ENCODE measurements around the gene DRD4. TPM values are rescaled to one million over a fixed set of nuclear protein-coding genes. Genes with fewer than 3 reads are reported as not detected.

DRD4 gene
- total RNA-seq, 4 donors from 2014 or later, result 0.88 to 0.89 TPM; not detected in 2

DNA sequence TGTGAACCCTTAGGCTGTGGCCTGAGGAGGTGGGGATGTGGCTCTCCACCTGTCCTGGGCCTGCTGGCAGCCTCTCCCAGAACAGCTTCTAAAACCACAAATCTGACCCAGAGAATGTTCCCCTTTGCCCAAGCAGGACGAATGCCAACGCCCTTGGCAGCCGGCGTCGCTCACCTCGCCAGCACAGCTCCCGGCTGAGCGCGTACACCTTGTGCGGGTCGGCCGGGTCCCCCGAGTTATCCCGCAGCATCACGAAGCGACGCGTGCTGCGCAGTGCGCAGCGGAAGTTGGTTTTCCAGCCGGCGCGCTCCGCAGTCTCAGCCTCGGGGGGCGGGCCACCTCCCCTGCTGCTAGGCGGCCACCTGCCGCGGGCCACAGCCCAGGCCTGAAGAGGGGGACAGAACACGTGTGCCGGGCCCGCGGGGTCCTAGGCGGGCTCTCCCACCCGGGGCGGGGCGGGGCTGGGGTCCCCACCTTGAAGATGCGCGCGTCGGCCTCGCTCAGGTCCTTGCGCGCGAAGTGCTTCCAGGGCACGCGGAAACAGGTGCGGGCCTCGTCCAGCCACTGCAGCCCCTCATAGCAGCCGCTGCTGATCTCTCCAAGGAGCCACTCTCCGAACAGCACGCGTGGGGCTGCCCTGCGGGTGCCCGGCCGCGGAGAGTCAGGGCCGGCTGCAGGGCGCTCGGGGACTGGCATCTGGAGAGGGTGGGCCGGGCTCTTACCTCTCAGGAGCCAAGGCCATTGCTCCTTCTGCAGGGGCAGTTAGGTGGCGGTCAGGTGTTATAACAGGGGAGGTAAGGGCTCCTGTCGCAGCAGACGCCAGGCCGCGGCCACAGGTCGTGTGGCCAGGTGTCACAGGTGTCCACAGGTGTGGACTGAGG lies 22.2 kb upstream of the DRD4 start:
- peak overlapping the region; percentile 73 to 94 (median 78) for H3K27ac ChIP-seq
- no peaks in the 10 kb centered on the region for H3K27me3 ChIP-seq
- 53 to 60% methylated on average over 1 to 50 of the region's 68 CpGs for WGBS, 2 donors
- peaks cover 22 to 27% of the 10 kb centered on the region in 2 donors for H3K4me1 ChIP-seq
- TF ChIP-seq, protein P1, sequence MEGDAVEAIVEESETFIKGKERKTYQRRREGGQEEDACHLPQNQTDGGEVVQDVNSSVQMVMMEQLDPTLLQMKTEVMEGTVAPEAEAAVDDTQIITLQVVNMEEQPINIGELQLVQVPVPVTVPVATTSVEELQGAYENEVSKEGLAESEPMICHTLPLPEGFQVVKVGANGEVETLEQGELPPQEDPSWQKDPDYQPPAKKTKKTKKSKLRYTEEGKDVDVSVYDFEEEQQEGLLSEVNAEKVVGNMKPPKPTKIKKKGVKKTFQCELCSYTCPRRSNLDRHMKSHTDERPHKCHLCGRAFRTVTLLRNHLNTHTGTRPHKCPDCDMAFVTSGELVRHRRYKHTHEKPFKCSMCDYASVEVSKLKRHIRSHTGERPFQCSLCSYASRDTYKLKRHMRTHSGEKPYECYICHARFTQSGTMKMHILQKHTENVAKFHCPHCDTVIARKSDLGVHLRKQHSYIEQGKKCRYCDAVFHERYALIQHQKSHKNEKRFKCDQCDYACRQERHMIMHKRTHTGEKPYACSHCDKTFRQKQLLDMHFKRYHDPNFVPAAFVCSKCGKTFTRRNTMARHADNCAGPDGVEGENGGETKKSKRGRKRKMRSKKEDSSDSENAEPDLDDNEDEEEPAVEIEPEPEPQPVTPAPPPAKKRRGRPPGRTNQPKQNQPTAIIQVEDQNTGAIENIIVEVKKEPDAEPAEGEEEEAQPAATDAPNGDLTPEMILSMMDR (IDR thresholded peaks at IDR 0.05), result no peak
- no peak for TF ChIP-seq POLR2A (IDR thresholded peaks at IDR 0.05)
- no peaks in the 10 kb centered on the region for H3K9me3 ChIP-seq
- intact Hi-C loops (cut with DNase I), result loop anchor here (5.0 kb wide), 1 partner anchor 53 kb away; the partner anchor contains the start of genes LMNTD2 and RASSF7
- peaks cover 32 to 36% of the 10 kb centered on the region in 2 donors for H3K36me3 ChIP-seq
- peak; percentile 85 for DNase-seq
- peak overlapping the region; percentile 39 to 74 (median 58) for H3K4me3 ChIP-seq (replicated peaks in 1 of 3)

DNA sequence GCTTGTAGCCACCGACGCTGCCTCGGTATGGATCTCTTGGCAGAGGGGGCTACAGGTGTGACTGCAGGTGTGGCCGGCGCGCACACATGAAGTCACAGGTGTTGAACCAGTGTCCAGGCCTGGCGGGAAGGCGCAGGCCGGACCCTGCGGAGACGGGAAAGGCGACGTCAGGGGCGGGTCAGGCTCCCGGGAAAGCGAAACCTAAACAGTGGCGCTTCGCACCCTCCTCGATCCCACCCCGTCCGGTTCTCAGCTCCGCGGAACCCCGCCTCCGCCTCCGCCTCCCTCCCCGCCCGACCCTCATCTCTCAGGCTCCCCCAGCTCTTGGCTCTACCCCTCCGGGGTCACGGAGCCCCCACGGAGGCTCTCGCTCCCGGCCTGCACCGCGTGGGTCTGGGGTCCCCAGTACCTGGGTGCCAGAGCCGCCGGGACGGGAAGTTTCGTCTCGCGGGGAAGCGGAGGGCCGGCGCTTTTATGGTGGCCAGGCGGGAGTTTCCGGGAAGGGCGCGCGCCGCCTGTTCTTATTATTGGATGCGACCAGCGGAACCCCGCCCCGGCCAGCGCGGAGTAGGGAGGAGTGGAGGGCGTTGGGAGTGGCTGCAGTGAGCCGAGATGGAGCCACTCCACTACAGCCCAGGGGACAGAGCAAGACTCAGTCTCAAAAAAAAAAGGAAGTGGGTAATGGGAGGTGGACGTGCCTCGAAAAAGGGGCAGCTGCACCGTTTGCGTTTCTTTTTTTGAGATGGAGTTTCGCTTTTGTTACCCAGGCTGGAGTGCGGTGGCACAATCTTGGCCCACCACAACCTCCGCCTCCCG lies 21.4 kb upstream of the DRD4 start, which contains the start of gene IRF7:
Gene IRF7, minus strand, starts transcription at position 447 of the 816 bp plus-strand sequence. CDS start 586 bp downstream, outside the sequence.
- intact Hi-C loops (cut with DNase I), result no loop called here
- Histone ChIP-seq H3K4me3 (replicated peaks in 1 of 3) (peak within 1 kb of the TSS; percentile 39 to 74 (median 58)), H3K36me3 (peaks cover 23 to 27% of the 10 kb centered on the region in 2 donors), H3K27me3 (no peaks in the 10 kb centered on the region), H3K4me1 (peaks cover 22 to 27% of the 10 kb centered on the region in 2 donors), H3K27ac (peak within 1 kb of the TSS; percentile 73 to 94 (median 78)), H3K9me3 (no peaks in the 10 kb centered on the region)
- 8% methylated on average over 36 to 37 of the region's 66 CpGs for WGBS, 2 donors
- TF ChIP-seq, protein P1 (IDR thresholded peaks at IDR 0.05), result no peak
- peak in 1 of 2 donors; percentile 87 for TF ChIP-seq POLR2A (IDR thresholded peaks at IDR 0.05)
- DNase-seq, result peak; percentile 98

DNA sequence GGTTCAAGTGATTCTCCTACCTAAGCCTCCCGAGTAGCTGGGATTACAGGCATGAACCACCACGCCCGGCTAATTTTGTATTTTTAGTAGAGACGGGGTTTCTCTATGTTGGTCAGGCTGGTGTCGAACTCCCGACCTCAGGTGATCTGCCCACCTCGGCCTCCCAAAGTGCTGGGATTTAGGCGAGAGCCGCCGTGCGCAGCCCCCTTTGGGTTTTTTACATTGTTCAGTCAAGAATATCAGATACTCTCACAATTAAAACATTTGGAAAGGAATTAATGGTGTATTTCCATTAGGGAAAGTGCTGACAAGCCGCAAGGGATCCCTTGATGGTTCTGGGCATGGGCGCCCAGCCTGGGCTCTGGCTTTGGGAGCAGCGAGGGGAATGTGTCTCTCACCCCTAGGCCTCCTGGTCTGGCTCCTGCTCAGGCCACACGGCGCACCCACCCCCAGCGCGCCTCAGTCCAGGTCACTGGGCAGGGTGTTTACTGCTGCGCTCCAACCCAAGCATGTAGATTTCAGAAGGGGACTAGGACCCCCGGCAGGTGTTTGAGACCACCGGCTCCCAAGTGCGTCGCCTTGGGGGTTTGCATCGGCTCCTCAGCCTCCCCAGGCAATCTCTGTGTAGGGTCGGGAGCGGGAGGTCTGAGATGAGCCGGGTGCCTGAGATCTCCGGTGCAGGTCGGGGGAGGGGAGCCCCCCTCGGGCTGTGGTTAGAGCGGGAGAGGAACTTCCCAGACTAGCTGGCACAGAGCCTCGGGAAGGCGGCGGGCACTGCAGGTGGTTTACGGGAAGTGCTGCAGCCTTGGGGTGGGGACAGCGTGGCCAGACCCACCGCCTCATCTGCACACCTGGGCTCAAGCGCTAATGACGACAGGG lies 20.5 kb upstream of the DRD4 start:
- H3K4me3 ChIP-seq (replicated peaks in 1 of 3), result peak overlapping the region in 1 of 3 donors; percentile 74
- 82 to 87% methylated on average over 35 to 36 of the region's 39 CpGs for WGBS, 2 donors
- no peaks in the 10 kb centered on the region for H3K27me3 ChIP-seq
- no peak for DNase-seq
- H3K36me3 ChIP-seq, result peaks cover 15 to 19% of the 10 kb centered on the region in 2 donors
- TF ChIP-seq POLR2A (IDR thresholded peaks at IDR 0.05), result no peak
- TF ChIP-seq, protein P1 (IDR thresholded peaks at IDR 0.05), result no peak
- intact Hi-C loops (cut with DNase I), result no loop called here
- H3K27ac ChIP-seq, result peak overlapping the region in 1 of 3 donors; percentile 94
- no peaks in the 10 kb centered on the region for H3K9me3 ChIP-seq
- H3K4me1 ChIP-seq, result peaks cover 22 to 27% of the 10 kb centered on the region in 2 donors

DNA sequence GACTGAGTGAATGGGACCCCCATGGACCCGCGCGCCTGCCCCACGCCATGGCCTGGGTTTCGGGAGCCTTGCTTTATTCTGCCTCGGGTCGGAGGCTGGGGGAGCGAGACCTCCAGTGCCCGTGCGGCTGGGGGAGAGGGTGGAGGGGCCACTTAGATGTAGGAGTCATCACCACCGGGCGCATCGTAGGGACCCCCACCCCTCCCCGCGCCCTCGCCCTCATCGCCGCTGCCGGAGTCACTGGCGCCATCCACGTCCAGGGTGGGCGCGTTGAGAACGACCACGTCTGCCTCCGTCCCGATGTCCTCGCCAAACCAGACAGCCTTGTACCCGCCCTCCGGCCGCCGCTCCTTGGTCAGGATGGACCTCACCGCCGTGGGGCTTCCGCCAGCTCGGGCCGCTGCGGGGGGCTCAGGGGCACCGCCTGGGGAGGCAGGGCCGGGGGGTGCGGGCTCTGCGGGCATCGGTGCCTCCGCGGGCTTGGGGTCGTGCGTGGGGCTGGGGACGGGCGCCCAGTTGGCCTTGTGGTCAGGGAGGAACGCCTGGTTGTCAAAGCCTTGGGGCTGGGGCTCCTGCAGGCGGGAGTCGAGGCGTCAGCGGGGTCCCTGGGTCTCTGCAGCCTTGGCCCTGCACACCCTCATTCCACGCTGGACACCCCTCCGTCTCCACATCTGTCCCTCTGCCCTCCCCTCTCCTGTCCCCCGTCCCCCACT lies 19.7 kb upstream of the DRD4 start:
- DNase-seq, result no peak
- Histone ChIP-seq H3K27me3 (no peaks in the 10 kb centered on the region), H3K4me1 (peaks cover 22 to 27% of the 10 kb centered on the region in 2 donors), H3K27ac (no peak overlapping the region), H3K36me3 (peaks cover 10 to 11% of the 10 kb centered on the region in 2 donors), H3K4me3 (replicated peaks in 1 of 3) (no peak overlapping the region), H3K9me3 (no peaks in the 10 kb centered on the region)
- intact Hi-C loops (cut with DNase I), result no loop called here
- WGBS, 2 donors, result 92 to 94% methylated on average over 46 to 56 of the region's 57 CpGs
- no peak for TF ChIP-seq POLR2A (IDR thresholded peaks at IDR 0.05)
- TF ChIP-seq, protein P1 (IDR thresholded peaks at IDR 0.05), result no peak

Measured in thyroid gland (tissue), 4 donors.